K562 (cell line): ENCODE data around the gene ANKRD1. TPM values are rescaled to one million over a fixed set of nuclear protein-coding genes. Genes with fewer than 3 reads are reported as not detected.

Source experiments
- ARID2 ChIP-seq: fragments of 450-650 bp; IDR thresholded peaks from 2 replicates; pipeline ENCODE4 v1.6.1; 2017; ENCODE audit warnings: antibody characterized with exemption, mild to moderate bottlenecking
- BRCA1 ChIP-seq, 2 experiments: fragments of 450-650 bp in 1 of 2; sonication (generic) in 1 of 2; formaldehyde crosslinking in 1 of 2; IDR thresholded peaks; 2 replicates each; pipeline versions ENCODE4 v1.5.0 to v1.6.1; 2017 to 2020; ENCODE audit warnings: mild to moderate bottlenecking in 1 of 2, missing genetic modification reagents in 1 of 2
- MTA1 ChIP-seq: fragments of 450-650 bp; IDR thresholded peaks from 2 replicates; pipeline ENCODE4 v1.6.1; 2017; ENCODE audit warnings: borderline replicate concordance
- NUFIP1 ChIP-seq: fragments of 450-650 bp; IDR thresholded peaks from 2 replicates; pipeline ENCODE4 v1.6.1; 2018; ENCODE audit not compliant: partially characterized antibody
- SMARCC2 ChIP-seq: fragments of 450-650 bp; IDR thresholded peaks from 2 replicates; pipeline ENCODE4 v1.6.1; 2017; ENCODE audit warnings: antibody characterized with exemption, moderate library complexity, mild to moderate bottlenecking, low read depth
- ZFPM2 ChIP-seq: fragments of 250-450 bp; sonication (Bioruptor Pico); IDR thresholded peaks from 2 replicates; pipeline ENCODE4 v1.5.1; 2022; ENCODE audit warnings: mild to moderate bottlenecking
- polyA plus RNA-seq, 8 experiments: library from polyadenylated mRNA; depleted of rRNA in 4 of 8; stranded (reverse) in 5 of 8; unstranded in 3 of 8; fragments of >200 nt; fragmentation: Nextera tagmentation in 2 of 8; fragmentation: Illumina TruSeq in 1 of 8; extraction: Ambion mirVana in 2 of 8; extraction: Trizol in 1 of 8; gene quantifications; 2 replicates each; pipeline versions ENCODE4 v1.2.1 to v1.2.3, GENCODE V29; 2011 to 2014; ENCODE audit warnings: inconsistent platforms in 1 of 8, missing spikeins in 1 of 8
- total RNA-seq, 7 experiments: library from RNA; depleted of rRNA in 6 of 7; stranded (reverse); fragments of >200 nt in 6 of 7; fragmentation: Illumina TruSeq in 2 of 7; extraction: Trizol in 2 of 7; gene quantifications; 2 replicates each; pipeline versions ENCODE4 v1.2.1 to v1.2.3, GENCODE V29; 2011 to 2021; ENCODE audit warnings: low replicate concordance in 1 of 7
- TF ChIP-seq, protein P1 (sequence below), 2 experiments: fragments of 450-650 bp; formaldehyde crosslinking in 1 of 2; IDR thresholded peaks; 2 replicates each; pipeline versions ENCODE4 v1.4.0 to v1.6.1; 2014 to 2020; ENCODE audit warnings: mild to moderate bottlenecking in 2 of 2, borderline replicate concordance in 1 of 2, low read depth in 1 of 2
- TF ChIP-seq, protein P2 (sequence below): fragments of 450-650 bp; IDR thresholded peaks from 2 replicates; pipeline ENCODE4 v1.7.1; 2018; ENCODE audit warnings: mild to moderate bottlenecking, low read depth; ENCODE audit not compliant: partially characterized antibody
- TF ChIP-seq, protein P3 (sequence below): fragments of 450-650 bp; formaldehyde crosslinking; IDR thresholded peaks from 2 replicates; pipeline ENCODE4 v1.4.0; 2020; ENCODE audit warnings: mild to moderate bottlenecking, mixed read lengths

The ANKRD1 gene
- total and polyA plus RNA-seq, 9 of the 15 experiments (the other 6 are each of a cell fraction or from before 2014, with no cell fraction given) = not detected

DNA sequence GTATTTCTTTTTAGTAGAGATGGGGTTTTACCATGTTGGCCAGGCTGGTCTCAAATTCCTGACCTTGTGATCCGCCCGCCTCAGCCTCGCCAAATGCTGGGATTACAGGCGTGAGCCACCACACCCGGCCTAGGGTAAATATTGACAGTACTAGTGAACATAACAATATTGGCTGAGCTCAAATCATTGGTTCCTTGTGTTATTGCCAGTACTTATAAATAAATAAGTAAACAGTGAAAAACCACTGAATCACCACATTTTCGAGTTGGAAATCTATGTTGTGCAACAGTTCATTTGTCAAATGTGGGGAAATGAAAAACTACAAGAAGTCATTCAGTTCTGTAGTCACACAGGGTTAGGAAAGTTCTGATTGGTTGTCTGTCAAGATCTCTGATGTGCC lies 33.3 kb downstream of the ANKRD1 start (continued):
- TF ChIP-seq, protein P1, sequence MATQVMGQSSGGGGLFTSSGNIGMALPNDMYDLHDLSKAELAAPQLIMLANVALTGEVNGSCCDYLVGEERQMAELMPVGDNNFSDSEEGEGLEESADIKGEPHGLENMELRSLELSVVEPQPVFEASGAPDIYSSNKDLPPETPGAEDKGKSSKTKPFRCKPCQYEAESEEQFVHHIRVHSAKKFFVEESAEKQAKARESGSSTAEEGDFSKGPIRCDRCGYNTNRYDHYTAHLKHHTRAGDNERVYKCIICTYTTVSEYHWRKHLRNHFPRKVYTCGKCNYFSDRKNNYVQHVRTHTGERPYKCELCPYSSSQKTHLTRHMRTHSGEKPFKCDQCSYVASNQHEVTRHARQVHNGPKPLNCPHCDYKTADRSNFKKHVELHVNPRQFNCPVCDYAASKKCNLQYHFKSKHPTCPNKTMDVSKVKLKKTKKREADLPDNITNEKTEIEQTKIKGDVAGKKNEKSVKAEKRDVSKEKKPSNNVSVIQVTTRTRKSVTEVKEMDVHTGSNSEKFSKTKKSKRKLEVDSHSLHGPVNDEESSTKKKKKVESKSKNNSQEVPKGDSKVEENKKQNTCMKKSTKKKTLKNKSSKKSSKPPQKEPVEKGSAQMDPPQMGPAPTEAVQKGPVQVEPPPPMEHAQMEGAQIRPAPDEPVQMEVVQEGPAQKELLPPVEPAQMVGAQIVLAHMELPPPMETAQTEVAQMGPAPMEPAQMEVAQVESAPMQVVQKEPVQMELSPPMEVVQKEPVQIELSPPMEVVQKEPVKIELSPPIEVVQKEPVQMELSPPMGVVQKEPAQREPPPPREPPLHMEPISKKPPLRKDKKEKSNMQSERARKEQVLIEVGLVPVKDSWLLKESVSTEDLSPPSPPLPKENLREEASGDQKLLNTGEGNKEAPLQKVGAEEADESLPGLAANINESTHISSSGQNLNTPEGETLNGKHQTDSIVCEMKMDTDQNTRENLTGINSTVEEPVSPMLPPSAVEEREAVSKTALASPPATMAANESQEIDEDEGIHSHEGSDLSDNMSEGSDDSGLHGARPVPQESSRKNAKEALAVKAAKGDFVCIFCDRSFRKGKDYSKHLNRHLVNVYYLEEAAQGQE (IDR thresholded peaks at IDR 0.05; ENCODE audit: borderline replicate concordance) = no peak
- TF ChIP-seq, protein P1 (CRISPR knock-in tag; IDR thresholded peaks at IDR 0.05; ENCODE audit: low read depth) = no peak
- TF ChIP-seq, protein P2, sequence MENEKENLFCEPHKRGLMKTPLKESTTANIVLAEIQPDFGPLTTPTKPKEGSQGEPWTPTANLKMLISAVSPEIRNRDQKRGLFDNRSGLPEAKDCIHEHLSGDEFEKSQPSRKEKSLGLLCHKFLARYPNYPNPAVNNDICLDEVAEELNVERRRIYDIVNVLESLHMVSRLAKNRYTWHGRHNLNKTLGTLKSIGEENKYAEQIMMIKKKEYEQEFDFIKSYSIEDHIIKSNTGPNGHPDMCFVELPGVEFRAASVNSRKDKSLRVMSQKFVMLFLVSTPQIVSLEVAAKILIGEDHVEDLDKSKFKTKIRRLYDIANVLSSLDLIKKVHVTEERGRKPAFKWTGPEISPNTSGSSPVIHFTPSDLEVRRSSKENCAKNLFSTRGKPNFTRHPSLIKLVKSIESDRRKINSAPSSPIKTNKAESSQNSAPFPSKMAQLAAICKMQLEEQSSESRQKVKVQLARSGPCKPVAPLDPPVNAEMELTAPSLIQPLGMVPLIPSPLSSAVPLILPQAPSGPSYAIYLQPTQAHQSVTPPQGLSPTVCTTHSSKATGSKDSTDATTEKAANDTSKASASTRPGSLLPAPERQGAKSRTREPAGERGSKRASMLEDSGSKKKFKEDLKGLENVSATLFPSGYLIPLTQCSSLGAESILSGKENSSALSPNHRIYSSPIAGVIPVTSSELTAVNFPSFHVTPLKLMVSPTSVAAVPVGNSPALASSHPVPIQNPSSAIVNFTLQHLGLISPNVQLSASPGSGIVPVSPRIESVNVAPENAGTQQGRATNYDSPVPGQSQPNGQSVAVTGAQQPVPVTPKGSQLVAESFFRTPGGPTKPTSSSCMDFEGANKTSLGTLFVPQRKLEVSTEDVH = no peak
- TF ChIP-seq, protein P3, sequence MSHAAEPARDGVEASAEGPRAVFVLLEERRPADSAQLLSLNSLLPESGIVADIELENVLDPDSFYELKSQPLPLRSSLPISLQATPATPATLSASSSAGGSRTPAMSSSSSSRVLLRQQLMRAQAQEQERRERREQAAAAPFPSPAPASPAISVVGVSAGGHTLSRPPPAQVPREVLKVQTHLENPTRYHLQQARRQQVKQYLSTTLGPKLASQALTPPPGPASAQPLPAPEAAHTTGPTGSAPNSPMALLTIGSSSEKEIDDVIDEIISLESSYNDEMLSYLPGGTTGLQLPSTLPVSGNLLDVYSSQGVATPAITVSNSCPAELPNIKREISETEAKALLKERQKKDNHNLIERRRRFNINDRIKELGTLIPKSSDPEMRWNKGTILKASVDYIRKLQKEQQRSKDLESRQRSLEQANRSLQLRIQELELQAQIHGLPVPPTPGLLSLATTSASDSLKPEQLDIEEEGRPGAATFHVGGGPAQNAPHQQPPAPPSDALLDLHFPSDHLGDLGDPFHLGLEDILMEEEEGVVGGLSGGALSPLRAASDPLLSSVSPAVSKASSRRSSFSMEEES (CRISPR knock-in tag) = no peak
- TF ChIP-seq SMARCC2 (no peak), MTA1 (no peak), BRCA1 (IDR thresholded peaks at IDR 0.05) (no peak), BRCA1 (CRISPR knock-in tag; IDR thresholded peaks at IDR 0.05) (no peak), ZFPM2 (CRISPR knock-in tag) (no peak), NUFIP1 (no peak), ARID2 (no peak)
